Chondrocyte (in vitro differentiated cells): Measurements from ENCODE around the gene ADAMTSL4. TPM values are rescaled to one million over a fixed set of nuclear protein-coding genes. Genes with fewer than 3 reads are reported as not detected.

Experiments
- DNase-seq: peaks from one replicate; pipeline ENCODE4 v3.0.0; 2021; ENCODE audit warnings: mixed read lengths, low spot score
- H3K27ac Mint-ChIP-seq: one replicate; pipeline ENCODE4 v1.8.0; 2021; ENCODE audit warnings: mild to moderate bottlenecking, moderate library complexity, mixed read lengths; ENCODE audit not compliant: unreplicated experiment
- H3K27me3 Mint-ChIP-seq: 2 replicates; pipeline ENCODE4 v1.8.0; 2021; ENCODE audit warnings: low read depth, mixed read lengths
- H3K36me3 Mint-ChIP-seq: 2 replicates; pipeline ENCODE4 v1.8.0; 2021; ENCODE audit warnings: low read depth, mixed read lengths
- H3K4me1 Mint-ChIP-seq: 2 replicates; pipeline ENCODE4 v1.8.0; 2021; ENCODE audit warnings: low read depth, mild to moderate bottlenecking, mixed read lengths
- H3K4me3 Mint-ChIP-seq: one replicate; pipeline ENCODE4 v1.8.0; 2021; ENCODE audit warnings: mild to moderate bottlenecking, moderate library complexity, mixed read lengths; ENCODE audit not compliant: unreplicated experiment
- H3K9me3 Mint-ChIP-seq: 2 replicates; pipeline ENCODE4 v1.8.0; 2021; ENCODE audit warnings: low read depth, mixed read lengths
- CTCF ChIP-seq: fragments of 200-600 bp; sonication (generic); IDR thresholded peaks from 2 replicates; pipeline ENCODE4 v1.5.0; 2021; ENCODE audit warnings: antibody characterized with exemption, mild to moderate bottlenecking, moderate library complexity
- total RNA-seq: library from RNA; stranded (reverse); gene quantifications from 3 replicates; pipeline ENCODE4 v1.2.1, GENCODE V29; 2021

ADAMTSL4 gene
- total RNA-seq, 1 donor from 2014 or later = 5.7 TPM

- no peak overlapping the region for H3K27ac Mint-ChIP-seq
- no peak for DNase-seq
Measured at GRCh38 chr1:150557813-150558212, 8.6 kb downstream of the ADAMTSL4 start.

GRCh38 chr1:150558303-150558704 is 9.1 kb downstream of the ADAMTSL4 start:
- Mint-ChIP-seq H3K36me3 (no peaks in the 10 kb centered on the region), H3K27me3 (no peaks in the 10 kb centered on the region), H3K27ac (no peak overlapping the region), H3K4me1 (peaks cover 35% of the 10 kb centered on the region), H3K9me3 (no peaks in the 10 kb centered on the region), H3K4me3 (no peak overlapping the region)
- TF ChIP-seq CTCF = no peak
- DNase-seq = no peak

More at GRCh38 chr1:150557813-150558212, 8.6 kb downstream of the ADAMTSL4 start:
- Mint-ChIP-seq H3K9me3 (no peaks in the 10 kb centered on the region), H3K4me1 (peaks cover 31% of the 10 kb centered on the region), H3K27me3 (no peaks in the 10 kb centered on the region), H3K4me3 (no peak overlapping the region), H3K36me3 (no peaks in the 10 kb centered on the region)
- TF ChIP-seq CTCF = no peak

GRCh38 chr1:150558761-150559655 is 9.8 kb downstream of the ADAMTSL4 start:
- TF ChIP-seq CTCF = no peak
- peaks cover 42% of the 10 kb centered on the region for H3K4me1 Mint-ChIP-seq
- H3K9me3 Mint-ChIP-seq = no peaks in the 10 kb centered on the region
- DNase-seq = peak; percentile 78
- no peaks in the 10 kb centered on the region for H3K36me3 Mint-ChIP-seq
- H3K27ac Mint-ChIP-seq = no peak overlapping the region
- H3K27me3 Mint-ChIP-seq = no peaks in the 10 kb centered on the region
- H3K4me3 Mint-ChIP-seq = no peak overlapping the region

- Mint-ChIP-seq H3K27me3 (no peaks in the 10 kb centered on the region), H3K27ac (no peak overlapping the region), H3K4me3 (no peak overlapping the region), H3K4me1 (peaks cover 49% of the 10 kb centered on the region), H3K9me3 (no peaks in the 10 kb centered on the region), H3K36me3 (no peaks in the 10 kb centered on the region)
- DNase-seq = no peak
- no peak for TF ChIP-seq CTCF
Measured at GRCh38 chr1:150559656-150560010, 10.4 kb downstream of the ADAMTSL4 start.

- peak; percentile 86 for TF ChIP-seq CTCF
- Mint-ChIP-seq H3K27ac (peak overlapping the region; percentile 100), H3K36me3 (no peaks in the 10 kb centered on the region), H3K27me3 (no peaks in the 10 kb centered on the region), H3K4me3 (peak overlapping the region; percentile 89), H3K9me3 (no peaks in the 10 kb centered on the region), H3K4me1 (peaks cover 53% of the 10 kb centered on the region)
- DNase-seq = peak; percentile 90
Measured at GRCh38 chr1:150560011-150560438, 10.8 kb downstream of the ADAMTSL4 start.
